HG02885 (cell line): ENCODE measurements around the gene CAPN10.
"Not testable (repeated sequence)": the region's sequence is repeated elsewhere in the genome, so short reads cannot be mapped to it uniquely, and the experiment has no call there.

ENCODE experiments used
- ATAC-seq: cut with Tn5 transposase; IDR thresholded peaks from one replicate; pipeline ENCODE4 v1.9.1; 2021; ENCODE audit warnings: mild to moderate bottlenecking; ENCODE audit not compliant: unreplicated experiment, poor library complexity

The CAPN10 gene

GRCh38 chr2:240586198-240586918, at the start of gene CAPN10:
Gene CAPN10, plus strand, starts transcription at chr2:240586734. Its CDS starts 178 bp downstream, at chr2:240586912.
- ATAC-seq = peak; percentile 69

- no peak for ATAC-seq
Measured at GRCh38 chr2:240538031-240538780, 48.3 kb upstream of the CAPN10 start.

- not testable (repeated sequence) for ATAC-seq
Measured at GRCh38 chr2:240539101-240539500, 47.4 kb upstream of the CAPN10 start.

- ATAC-seq = no peak
Measured at GRCh38 chr2:240539906-240540305, 46.6 kb upstream of the CAPN10 start.

- no peak for ATAC-seq
Measured at GRCh38 chr2:240551288-240551687, 35.2 kb upstream of the CAPN10 start.

GRCh38 chr2:240551811-240552210, 34.7 kb upstream of the CAPN10 start:
- no peak for ATAC-seq

- ATAC-seq = no peak
Measured at GRCh38 chr2:240553956-240554480, 32.5 kb upstream of the CAPN10 start.

GRCh38 chr2:240554767-240555493, 31.6 kb upstream of the CAPN10 start:
- no peak for ATAC-seq

GRCh38 chr2:240555541-240556250, 30.8 kb upstream of the CAPN10 start:
- no peak for ATAC-seq

GRCh38 chr2:240556553-240557100, 29.9 kb upstream of the CAPN10 start:
- ATAC-seq = no peak

- ATAC-seq = no peak
Measured at GRCh38 chr2:240557101-240557751, 29.3 kb upstream of the CAPN10 start.

GRCh38 chr2:240557808-240558207, 28.7 kb upstream of the CAPN10 start, which contains the start of gene ANKMY1:
Gene ANKMY1, minus strand, starts transcription at chr2:240557988. Its CDS starts 653 bp downstream, at chr2:240557335.
- no peak for ATAC-seq

GRCh38 chr2:240558236-240558761, 28.2 kb upstream of the CAPN10 start:
- no peak for ATAC-seq

GRCh38 chr2:240559286-240559685, 27.2 kb upstream of the CAPN10 start:
- no peak for ATAC-seq

- peak; percentile 61 for ATAC-seq
Measured at GRCh38 chr2:240560084-240560479, 26.5 kb upstream of the CAPN10 start, which contains the start of gene DUSP28. Gene DUSP28, plus strand, starts transcription at chr2:240560357. Its CDS starts 328 bp downstream, at chr2:240560685.

GRCh38 chr2:240560480-240561324, 25.8 kb upstream of the CAPN10 start:
- peak; percentile 66 for ATAC-seq

- peak; percentile 1 for ATAC-seq
Measured at GRCh38 chr2:240561325-240561971, 25.1 kb upstream of the CAPN10 start.
